Measurements from ENCODE around the gene AKR7A3. TPM values are rescaled to one million over a fixed set of nuclear protein-coding genes. Genes with fewer than 3 reads are reported as not detected.
A peak's percentile ranks its signal among the peaks of the same experiment; 100 is the strongest.

AKR7A3 gene
- total and polyA plus RNA-seq, 9 of the 15 experiments (the other 6 are each of a cell fraction or from before 2014, with no cell fraction given), result 0.04 to 1.5 (median 0.44) TPM; not detected in 1

DNA sequence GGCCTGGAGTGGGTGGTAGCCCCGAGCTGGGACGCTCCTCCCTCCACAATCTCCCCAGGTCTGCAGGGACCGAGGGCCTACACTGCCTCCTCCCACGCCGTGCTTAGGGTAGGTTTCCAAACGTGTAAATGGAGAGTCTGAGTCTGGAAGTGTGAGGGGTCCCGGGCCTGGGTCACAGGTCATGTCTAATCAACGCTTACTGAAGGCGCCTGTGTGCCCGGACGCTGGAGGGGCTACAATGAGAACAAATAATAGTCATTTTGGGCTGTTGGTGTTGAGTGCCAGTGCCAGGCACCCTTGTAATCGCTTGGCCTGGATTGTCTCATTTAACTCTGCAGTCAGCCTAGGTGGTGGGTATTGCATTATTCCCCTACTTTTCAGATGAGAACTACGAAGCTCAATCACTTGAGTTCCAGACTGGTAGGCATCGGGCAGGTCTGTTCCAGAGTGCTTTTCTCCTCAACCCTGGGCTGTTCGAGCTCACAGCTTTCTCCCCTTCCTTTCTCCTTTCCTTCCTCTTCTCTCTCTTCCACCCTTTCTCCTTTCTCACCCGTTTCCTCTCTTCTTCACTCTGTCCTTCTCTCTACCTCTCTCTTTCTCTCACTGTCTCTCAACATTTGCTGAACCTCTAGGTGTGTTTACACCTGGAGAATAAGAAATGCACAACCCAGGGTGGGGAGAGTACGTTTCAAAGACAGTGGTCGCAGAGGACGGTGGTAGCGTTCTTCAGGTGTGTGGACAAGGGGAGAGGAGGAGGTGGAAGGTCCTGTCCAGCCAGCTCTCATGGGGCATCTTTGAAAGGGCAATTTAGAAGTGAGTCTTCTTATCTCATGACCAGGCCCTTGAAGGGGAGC, 24.4 kb upstream of the AKR7A3 start:
- Histone ChIP-seq H4K20me1 (replicated peaks; ENCODE audit: control insufficient read depth, insufficient read depth, low read length) (peaks cover 20% of the 10 kb centered on the region), H3K27me3 (ENCODE audit: control insufficient read depth in 2 of 2, insufficient read depth in 2 of 2, low read length in 2 of 2) (no peaks in the 10 kb centered on the region), H3K36me3 (ENCODE audit: control insufficient read depth, insufficient read depth, low read length) (peaks cover 41% of the 10 kb centered on the region), H3K4me1 (replicated peaks in 1 of 2; ENCODE audit: control insufficient read depth in 2 of 2, insufficient read depth in 2 of 2, low read length in 2 of 2) (peaks cover 54 to 76% of the 10 kb centered on the region in 2 experiments), H2AFZ (ENCODE audit: low read depth, low read length) (peak overlapping the region; percentile 90), H3K9ac (ENCODE audit: insufficient read depth in 1 of 2, low read depth in 2 of 2, low read length in 2 of 2) (peak overlapping the region; percentile 88 to 95), H3K79me2 (ENCODE audit: control insufficient read depth, insufficient read depth, low read length) (peaks cover 66% of the 10 kb centered on the region), H3K27ac (ENCODE audit: extremely low read depth, low read depth, low read length) (peak overlapping the region; percentile 97), H3K4me2 (ENCODE audit: insufficient read depth, low read length) (peak overlapping the region; percentile 91), H3K4me3 (peak overlapping the region; percentile 77), H3K9me3 (replicated peaks; ENCODE audit: control insufficient read depth, insufficient read depth, low read depth, low read length) (no peaks in the 10 kb centered on the region), H3K9me1 (ENCODE audit: control insufficient read depth, insufficient read depth, low read length) (peaks cover 2% of the 10 kb centered on the region)
- in situ Hi-C loops (cut with MboI), result no loop called here
- ATAC-seq, result peak; percentile 86
- WGBS (ENCODE audit: insufficient coverage, low coverage, missing lambda C conversion rate), result 9% methylated on average over 20 of the region's 20 CpGs
- CTCF ChIA-PET (ENCODE audit: low intra/inter-chr PET ratio), result no interaction called here
- FAIRE-seq, result peak; percentile 88
- peak in 1 of 4 experiments; percentile 95 for DNase-seq (ENCODE audit: extremely low read depth in 1 of 4, low spot score in 3 of 4)
- intact Hi-C loops (cut with micrococcal nuclease), result loop anchor here (5.0 kb wide), 1 partner anchor 61 kb away; the partner anchor contains the start of genes EMC1 and MRTO4
- TSS peak; percentile 70 for BruUV-seq (replicated peaks)
- POLR2A ChIA-PET, result interaction anchor here (0.6 to 4.0 kb wide), 14 partner anchors 8 to 135 kb away, joined by 3 to 21 read pairs (median 4); partner anchors contain the start of genes EMC1 and MRTO4
- no peak for TF ChIP-seq BRD4 (IDR thresholded peaks at IDR 0.05)
- TF ChIP-seq, protein P1, sequence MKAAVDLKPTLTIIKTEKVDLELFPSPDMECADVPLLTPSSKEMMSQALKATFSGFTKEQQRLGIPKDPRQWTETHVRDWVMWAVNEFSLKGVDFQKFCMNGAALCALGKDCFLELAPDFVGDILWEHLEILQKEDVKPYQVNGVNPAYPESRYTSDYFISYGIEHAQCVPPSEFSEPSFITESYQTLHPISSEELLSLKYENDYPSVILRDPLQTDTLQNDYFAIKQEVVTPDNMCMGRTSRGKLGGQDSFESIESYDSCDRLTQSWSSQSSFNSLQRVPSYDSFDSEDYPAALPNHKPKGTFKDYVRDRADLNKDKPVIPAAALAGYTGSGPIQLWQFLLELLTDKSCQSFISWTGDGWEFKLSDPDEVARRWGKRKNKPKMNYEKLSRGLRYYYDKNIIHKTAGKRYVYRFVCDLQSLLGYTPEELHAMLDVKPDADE (conservative IDR thresholded peaks at IDR 0.05; ENCODE audit: control insufficient read depth, low read depth, low read length), result peak; percentile 55; the same call in 1 of the 2 replicates
- TF ChIP-seq, protein P2, sequence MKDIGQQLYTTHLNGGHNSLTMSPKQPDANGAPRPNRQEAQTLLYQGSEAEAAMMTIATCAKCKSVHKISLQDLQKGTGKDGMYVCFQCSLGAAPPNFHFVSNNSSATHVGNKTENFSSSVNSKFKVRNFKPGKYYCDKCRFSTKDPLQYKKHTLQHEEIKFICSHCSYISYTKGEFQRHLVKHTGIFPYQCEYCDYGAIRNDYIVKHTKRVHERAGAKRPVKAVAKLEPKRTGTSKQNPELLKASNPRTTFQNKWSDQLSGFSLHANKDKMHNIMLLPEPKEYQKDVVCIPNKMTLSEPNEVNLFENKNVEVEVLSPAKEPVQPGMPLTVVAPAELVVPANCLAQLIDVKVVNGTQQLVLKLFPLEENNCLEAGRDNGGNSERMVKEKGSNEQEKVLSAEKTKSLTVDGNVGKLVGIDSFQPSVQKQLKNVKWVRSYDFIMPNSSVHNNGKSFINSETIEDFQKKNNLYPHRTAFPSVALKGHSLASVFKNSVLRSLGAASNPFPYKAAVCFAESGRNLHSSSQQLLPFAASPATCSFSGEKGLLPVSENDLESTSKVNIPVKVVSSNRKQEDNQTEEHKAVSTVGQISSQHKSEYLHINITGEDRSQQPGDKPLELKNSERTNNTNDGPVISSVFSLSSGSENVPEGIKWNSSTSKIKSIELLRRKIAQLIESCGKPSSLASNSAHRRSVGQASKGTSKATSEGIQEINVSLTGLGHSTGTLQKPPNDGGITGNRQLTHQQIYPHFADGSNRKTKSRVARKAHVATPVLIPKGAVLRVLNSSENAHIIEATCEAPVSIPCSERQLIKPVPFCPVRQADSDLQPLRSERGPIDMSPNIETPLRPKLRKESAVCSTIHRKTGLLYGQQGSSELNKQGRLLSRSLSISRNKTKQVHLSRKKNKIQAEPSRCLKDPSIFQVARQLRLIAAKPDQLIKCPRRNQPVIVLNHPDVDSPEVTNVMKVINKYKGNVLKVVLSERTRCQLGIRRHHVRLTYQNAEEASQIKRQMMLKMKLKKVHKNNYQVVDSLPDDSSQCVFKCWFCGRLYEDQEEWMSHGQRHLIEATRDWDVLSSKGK (CRISPR knock-in tag; IDR thresholded peaks at IDR 0.05), result no peak
- 0 out of 2 replicates have a peak, but pooled peaks have one; percentile 1 for TF ChIP-seq HDAC2 (IDR thresholded peaks at IDR 0.05)
- 0 out of 4 replicates have a peak, but pooled peaks of 1 of the 2 experiments have one; percentile 6 for TF ChIP-seq TRIM24 (IDR thresholded peaks at IDR 0.05)
- no peak for TF ChIP-seq RFX7 (CRISPR knock-in tag; IDR thresholded peaks at IDR 0.05)
- TF ChIP-seq, protein P3, sequence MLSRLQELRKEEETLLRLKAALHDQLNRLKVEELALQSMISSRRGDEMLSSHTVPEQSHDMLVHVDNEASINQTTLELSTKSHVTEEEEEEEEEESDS (CRISPR knock-in tag; IDR thresholded peaks at IDR 0.05), result no peak
- TF ChIP-seq ZNF146 (CRISPR knock-in tag; IDR thresholded peaks at IDR 0.05; ENCODE audit: unreplicated experiment), result no peak
- TF ChIP-seq, protein P4, sequence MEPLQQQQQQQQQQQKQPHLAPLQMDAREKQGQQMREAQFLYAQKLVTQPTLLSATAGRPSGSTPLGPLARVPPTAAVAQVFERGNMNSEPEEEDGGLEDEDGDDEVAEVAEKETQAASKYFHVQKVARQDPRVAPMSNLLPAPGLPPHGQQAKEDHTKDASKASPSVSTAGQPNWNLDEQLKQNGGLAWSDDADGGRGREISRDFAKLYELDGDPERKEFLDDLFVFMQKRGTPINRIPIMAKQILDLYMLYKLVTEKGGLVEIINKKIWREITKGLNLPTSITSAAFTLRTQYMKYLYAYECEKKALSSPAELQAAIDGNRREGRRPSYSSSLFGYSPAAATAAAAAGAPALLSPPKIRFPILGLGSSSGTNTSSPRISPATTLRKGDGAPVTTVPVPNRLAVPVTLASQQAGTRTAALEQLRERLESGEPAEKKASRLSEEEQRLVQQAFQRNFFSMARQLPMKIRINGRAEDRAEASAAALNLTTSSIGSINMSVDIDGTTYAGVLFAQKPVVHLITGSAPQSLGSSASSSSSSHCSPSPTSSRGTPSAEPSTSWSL (CRISPR knock-in tag; IDR thresholded peaks at IDR 0.05; ENCODE audit: borderline replicate concordance), result no peak
- TF ChIP-seq ZBTB7A (IDR thresholded peaks at IDR 0.05; ENCODE audit: borderline replicate concordance, control insufficient read depth, low read depth, low read length), result peak; percentile 89
- TF ChIP-seq YY1 (IDR thresholded peaks at IDR 0.05; ENCODE audit: borderline replicate concordance in 1 of 3, control insufficient read depth in 1 of 3, extremely low read depth in 1 of 3, insufficient read depth in 3 of 3, insufficient read length in 1 of 3, insufficient replicate concordance in 2 of 3, low read depth in 1 of 3, low read length in 2 of 3), result peak in 2 of 3 experiments; percentile 44
- TF ChIP-seq TARDBP (IDR thresholded peaks at IDR 0.05), result 0 out of 2 replicates have a peak, but pooled peaks have one; percentile 1
- TF ChIP-seq HEY1 (CRISPR knock-in tag; IDR thresholded peaks at IDR 0.05; ENCODE audit: borderline replicate concordance), result no peak
- no peak for TF ChIP-seq ZNF253 (CRISPR knock-in tag; conservative IDR thresholded peaks at IDR 0.05)

Measured in K562 (cell line).